ENCODE measurements around the gene TNS4. TPM values are rescaled to one million over a fixed set of nuclear protein-coding genes. Genes with fewer than 3 reads are reported as not detected.
A peak's percentile ranks its signal among the peaks of the same experiment; 100 is the strongest.

TNS4 gene
- total RNA-seq, 1 experiment from 2014 or later: 36.6 TPM

DNA sequence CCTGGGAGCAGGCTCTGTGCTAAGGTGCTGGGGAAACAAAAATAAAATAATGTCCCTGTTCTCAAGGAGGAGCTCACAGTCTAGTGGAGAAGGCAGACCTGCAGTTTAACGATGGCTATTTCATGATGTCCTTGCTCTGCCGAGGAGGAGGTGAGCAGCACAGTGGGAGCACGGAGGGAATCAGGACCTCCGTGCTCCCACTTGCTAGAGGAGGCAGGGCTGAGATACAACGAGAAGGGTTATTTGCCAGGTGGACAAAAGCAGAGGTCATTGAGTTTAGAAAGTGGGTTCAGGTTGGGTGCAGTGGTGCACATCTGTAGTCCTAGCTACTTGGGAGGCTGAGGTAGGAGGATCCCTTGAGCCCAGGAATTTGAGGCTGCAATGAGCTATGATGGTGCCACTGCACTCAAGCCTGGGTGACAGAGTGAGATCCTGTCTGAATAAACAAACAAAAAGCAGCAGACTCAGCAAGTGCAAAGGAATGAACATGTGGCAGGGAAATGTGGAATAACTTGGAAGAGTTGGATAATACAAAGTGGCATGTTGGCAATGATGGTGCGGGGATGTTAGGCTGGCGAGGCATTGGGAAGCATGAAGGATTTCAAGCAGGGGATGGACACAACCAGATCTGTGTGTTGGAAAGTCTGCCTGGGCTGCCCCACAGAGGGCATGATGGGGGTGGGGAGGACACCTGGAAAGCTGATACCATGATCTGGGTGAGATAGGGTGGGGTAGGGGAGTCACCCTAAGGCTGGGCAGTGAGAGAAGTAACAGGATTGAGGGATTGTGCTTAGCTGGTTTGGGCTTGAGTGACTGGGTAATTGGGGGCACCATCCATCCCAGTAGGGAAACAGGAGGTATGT lies 12.8 kb upstream of the TNS4 start (continued):
- TF ChIP-seq EZH2phosphoT487 (IDR thresholded peaks at IDR 0.05; ENCODE audit: borderline replicate concordance) (no peak), JUND (IDR thresholded peaks at IDR 0.05) (no peak)

DNA sequence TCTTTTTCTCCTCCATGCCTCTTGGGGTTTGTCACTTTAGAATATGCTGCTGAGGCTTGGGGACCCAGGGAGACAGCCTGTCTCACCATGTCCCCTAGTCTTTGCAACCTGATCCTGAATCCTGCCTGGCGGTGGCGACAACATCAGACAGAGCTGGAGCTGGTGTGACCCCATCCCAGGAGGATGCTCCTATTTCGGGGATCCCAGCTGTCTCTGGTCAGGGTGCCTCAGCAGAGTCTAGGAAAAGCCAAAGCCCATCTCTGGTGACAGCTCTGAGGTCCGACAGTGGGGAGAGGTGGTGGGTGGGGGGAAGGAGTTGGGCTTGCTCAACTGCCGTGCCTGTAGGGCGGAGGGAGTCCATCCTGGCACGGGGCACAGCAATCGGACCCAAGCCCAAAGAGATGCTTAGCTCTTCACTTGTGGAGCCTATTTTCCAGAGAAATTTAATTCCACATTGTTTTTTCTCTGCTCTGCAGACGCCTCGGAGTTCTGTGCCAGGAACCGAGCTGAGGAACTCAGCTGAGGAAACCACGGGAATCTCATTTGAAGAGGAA lies 10.3 kb upstream of the TNS4 start:
- no peak for DNase-seq (ENCODE audit: low read depth, low spot score)
- H3K9me2 ChIP-seq (ENCODE audit: insufficient read depth): no peaks in the 10 kb centered on the region
- no TSS peak for BruUV-seq (replicated peaks)
- no peaks in the 10 kb centered on the region for H3K79me2 ChIP-seq (ENCODE audit: insufficient read depth, low read length)
- ATAC-seq: no peak
- peaks cover 54 to 75% of the 10 kb centered on the region in 2 experiments for H3K4me1 ChIP-seq (ENCODE audit: control insufficient read depth in 1 of 2, insufficient read depth in 2 of 2, low read length in 2 of 2)
- H3K4me2 ChIP-seq (ENCODE audit: low read length): peak overlapping the region; percentile 66
- H3K27me3 ChIP-seq (ENCODE audit: insufficient read depth, low read length): no peaks in the 10 kb centered on the region
- no peaks in the 10 kb centered on the region for H4K20me1 ChIP-seq (ENCODE audit: insufficient read depth)
- ChIA-PET CTCF (interaction anchor here (1.9 kb wide), 1 partner anchor 21 kb away, joined by 9 read pairs; no protein-coding TSS in a partner anchor), RAD21 (ENCODE audit: low non-redundant PET in 1 of 2, low total read pairs in 2 of 2, uncharacterized antibody in 2 of 2, unreplicated experiment in 2 of 2) (no interaction called here), POLR2A (no interaction called here)
- intact Hi-C loops (cut with micrococcal nuclease): no loop called here
- peak overlapping the region; percentile 34; the same call in 1 of the 2 replicates for H3K9ac ChIP-seq (ENCODE audit: low read length)
- TF ChIP-seq, protein P1, sequence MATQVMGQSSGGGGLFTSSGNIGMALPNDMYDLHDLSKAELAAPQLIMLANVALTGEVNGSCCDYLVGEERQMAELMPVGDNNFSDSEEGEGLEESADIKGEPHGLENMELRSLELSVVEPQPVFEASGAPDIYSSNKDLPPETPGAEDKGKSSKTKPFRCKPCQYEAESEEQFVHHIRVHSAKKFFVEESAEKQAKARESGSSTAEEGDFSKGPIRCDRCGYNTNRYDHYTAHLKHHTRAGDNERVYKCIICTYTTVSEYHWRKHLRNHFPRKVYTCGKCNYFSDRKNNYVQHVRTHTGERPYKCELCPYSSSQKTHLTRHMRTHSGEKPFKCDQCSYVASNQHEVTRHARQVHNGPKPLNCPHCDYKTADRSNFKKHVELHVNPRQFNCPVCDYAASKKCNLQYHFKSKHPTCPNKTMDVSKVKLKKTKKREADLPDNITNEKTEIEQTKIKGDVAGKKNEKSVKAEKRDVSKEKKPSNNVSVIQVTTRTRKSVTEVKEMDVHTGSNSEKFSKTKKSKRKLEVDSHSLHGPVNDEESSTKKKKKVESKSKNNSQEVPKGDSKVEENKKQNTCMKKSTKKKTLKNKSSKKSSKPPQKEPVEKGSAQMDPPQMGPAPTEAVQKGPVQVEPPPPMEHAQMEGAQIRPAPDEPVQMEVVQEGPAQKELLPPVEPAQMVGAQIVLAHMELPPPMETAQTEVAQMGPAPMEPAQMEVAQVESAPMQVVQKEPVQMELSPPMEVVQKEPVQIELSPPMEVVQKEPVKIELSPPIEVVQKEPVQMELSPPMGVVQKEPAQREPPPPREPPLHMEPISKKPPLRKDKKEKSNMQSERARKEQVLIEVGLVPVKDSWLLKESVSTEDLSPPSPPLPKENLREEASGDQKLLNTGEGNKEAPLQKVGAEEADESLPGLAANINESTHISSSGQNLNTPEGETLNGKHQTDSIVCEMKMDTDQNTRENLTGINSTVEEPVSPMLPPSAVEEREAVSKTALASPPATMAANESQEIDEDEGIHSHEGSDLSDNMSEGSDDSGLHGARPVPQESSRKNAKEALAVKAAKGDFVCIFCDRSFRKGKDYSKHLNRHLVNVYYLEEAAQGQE (IDR thresholded peaks at IDR 0.05; ENCODE audit: low read depth): no peak
- TF ChIP-seq POLR2AphosphoS5 (IDR thresholded peaks at IDR 0.05; ENCODE audit: low read depth, low read length) (no peak), ELF1 (IDR thresholded peaks at IDR 0.05; ENCODE audit: borderline replicate concordance, low read depth) (no peak), SIN3A (IDR thresholded peaks at IDR 0.05; ENCODE audit: low read depth) (no peak), CEBPB (IDR thresholded peaks at IDR 0.05; ENCODE audit: low read depth) (no peak), CBX3 (IDR thresholded peaks at IDR 0.05; ENCODE audit: low read depth) (no peak), ZFX (IDR thresholded peaks at IDR 0.05) (no peak), POLR2A (IDR thresholded peaks at IDR 0.05; ENCODE audit: borderline replicate concordance, extremely low read depth, insufficient read depth, insufficient read length) (no peak), YY1 (IDR thresholded peaks at IDR 0.05; ENCODE audit: extremely low read depth, insufficient replicate concordance, low read depth, low read length) (no peak), EGR1 (IDR thresholded peaks at IDR 0.05; ENCODE audit: low read depth) (no peak), RAD21 (IDR thresholded peaks at IDR 0.05; ENCODE audit: low read depth) (no peak), JUND (IDR thresholded peaks at IDR 0.05) (no peak), FOSL1 (IDR thresholded peaks at IDR 0.05; ENCODE audit: low read depth) (no peak), EZH2 (IDR thresholded peaks at IDR 0.05) (no peak), SRF (IDR thresholded peaks at IDR 0.05; ENCODE audit: low read depth) (no peak)
- TF ChIP-seq, protein P2, sequence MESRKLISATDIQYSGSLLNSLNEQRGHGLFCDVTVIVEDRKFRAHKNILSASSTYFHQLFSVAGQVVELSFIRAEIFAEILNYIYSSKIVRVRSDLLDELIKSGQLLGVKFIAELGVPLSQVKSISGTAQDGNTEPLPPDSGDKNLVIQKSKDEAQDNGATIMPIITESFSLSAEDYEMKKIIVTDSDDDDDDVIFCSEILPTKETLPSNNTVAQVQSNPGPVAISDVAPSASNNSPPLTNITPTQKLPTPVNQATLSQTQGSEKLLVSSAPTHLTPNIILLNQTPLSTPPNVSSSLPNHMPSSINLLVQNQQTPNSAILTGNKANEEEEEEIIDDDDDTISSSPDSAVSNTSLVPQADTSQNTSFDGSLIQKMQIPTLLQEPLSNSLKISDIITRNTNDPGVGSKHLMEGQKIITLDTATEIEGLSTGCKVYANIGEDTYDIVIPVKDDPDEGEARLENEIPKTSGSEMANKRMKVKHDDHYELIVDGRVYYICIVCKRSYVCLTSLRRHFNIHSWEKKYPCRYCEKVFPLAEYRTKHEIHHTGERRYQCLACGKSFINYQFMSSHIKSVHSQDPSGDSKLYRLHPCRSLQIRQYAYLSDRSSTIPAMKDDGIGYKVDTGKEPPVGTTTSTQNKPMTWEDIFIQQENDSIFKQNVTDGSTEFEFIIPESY (IDR thresholded peaks at IDR 0.05; ENCODE audit: extremely low read depth, insufficient replicate concordance, low read length): no peak
- TF ChIP-seq, protein P3, sequence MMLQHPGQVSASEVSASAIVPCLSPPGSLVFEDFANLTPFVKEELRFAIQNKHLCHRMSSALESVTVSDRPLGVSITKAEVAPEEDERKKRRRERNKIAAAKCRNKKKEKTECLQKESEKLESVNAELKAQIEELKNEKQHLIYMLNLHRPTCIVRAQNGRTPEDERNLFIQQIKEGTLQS (IDR thresholded peaks at IDR 0.05): no peak
- TF ChIP-seq, protein P4, sequence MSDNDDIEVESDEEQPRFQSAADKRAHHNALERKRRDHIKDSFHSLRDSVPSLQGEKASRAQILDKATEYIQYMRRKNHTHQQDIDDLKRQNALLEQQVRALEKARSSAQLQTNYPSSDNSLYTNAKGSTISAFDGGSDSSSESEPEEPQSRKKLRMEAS (IDR thresholded peaks at IDR 0.05): no peak
- peak overlapping the region; percentile 88 for H2AFZ ChIP-seq (ENCODE audit: low read depth, low read length, poor library complexity, severe bottlenecking)
- H3K9me3 ChIP-seq (ENCODE audit: control insufficient read depth in 1 of 2, insufficient read depth in 1 of 2, low read depth in 1 of 2, low read length in 2 of 2): no peaks in the 10 kb centered on the region
- H3K4me3 ChIP-seq (replicated peaks in 1 of 2; ENCODE audit: low read depth in 1 of 2, low read length in 2 of 2): 0 out of 4 replicates have a peak overlapping the region, but pooled peaks of 1 of the 2 experiments have one; percentile 11
- no peaks in the 10 kb centered on the region for H3K36me3 ChIP-seq (ENCODE audit: control insufficient read depth in 1 of 2, insufficient read depth in 2 of 2, low read length in 2 of 2)
- peak overlapping the region; percentile 41; the same call in 1 of the 2 replicates for H3K27ac ChIP-seq (ENCODE audit: low read depth, low read length)
